CD4-positive, alpha-beta T cell (primary cell): ENCODE data around the gene TREM1. TPM values are rescaled to one million over a fixed set of nuclear protein-coding genes. Genes with fewer than 3 reads are reported as not detected.

Experiments
- ATAC-seq: fragments of 200-7000 bp; cut with Tn5 transposase; one replicate; pipeline ENCODE4 v1.10.0; 2022; ENCODE audit warnings: mild to moderate bottlenecking; ENCODE audit not compliant: poor library complexity
- CTCF ChIA-PET: fragments of 350-600 bp; sonication (Branson Sonifier 250); formaldehyde crosslinking; loops from one replicate; lab custom pipeline; 2021; ENCODE audit warnings: antibody characterized with exemption, inconsistent platforms; lab: Charles Lee
- POLR2A ChIA-PET: fragments of 350-600 bp; sonication (Branson Sonifier 250); formaldehyde crosslinking; loops from one replicate; lab custom pipeline; 2021; ENCODE audit warnings: antibody characterized with exemption, inconsistent platforms; lab: Charles Lee
- DNase-seq, 14 experiments: peaks; one replicate each; pipeline ENCODE4 v3.0.0-alpha.2; 2013 to 2020; ENCODE audit warnings: mixed read lengths in 2 of 14
- H3K27ac ChIP-seq, 2 donors: one replicate each; pipeline versions ENCODE4 v1.5.1 to v1.7.0; 2013; ENCODE audit warnings: low read length in 2 of 2, low read depth in 1 of 2, mild to moderate bottlenecking in 1 of 2
- H3K27me3 ChIP-seq, 2 experiments: 1 replicate in 1 of 2; 2 replicates in 1 of 2; pipeline versions ENCODE4 v1.6.1 to v1.7.0; 2013; ENCODE audit warnings: low read length in 2 of 2, control low read depth in 1 of 2, mild to moderate bottlenecking in 1 of 2, moderate library complexity in 1 of 2; ENCODE audit not compliant: insufficient read depth in 2 of 2, control insufficient read depth in 1 of 2
- H3K36me3 ChIP-seq: one replicate; pipeline ENCODE4 v1.6.1; 2013; ENCODE audit warnings: low read length, control low read depth; ENCODE audit not compliant: insufficient read depth
- H3K4me1 ChIP-seq: one replicate; pipeline ENCODE4 v1.6.1; 2013; ENCODE audit warnings: low read length, control low read depth; ENCODE audit not compliant: insufficient read depth
- H3K4me3 ChIP-seq: one replicate; pipeline ENCODE4 v1.5.1; 2013; ENCODE audit warnings: mild to moderate bottlenecking, low read length, moderate library complexity
- H3K9me3 ChIP-seq, 2 experiments: 1 replicate in 1 of 2; 2 replicates in 1 of 2; pipeline versions ENCODE4 v1.6.1 to v1.7.0; 2013; ENCODE audit warnings: low read length in 2 of 2, mild to moderate bottlenecking in 2 of 2, control low read depth in 1 of 2, moderate library complexity in 1 of 2; ENCODE audit not compliant: control insufficient read depth in 1 of 2, insufficient read depth in 1 of 2
- H3K27ac Mint-ChIP-seq: one replicate; pipeline ENCODE4 v1.8.0; 2020; ENCODE audit warnings: mixed read lengths
- H3K27me3 Mint-ChIP-seq: one replicate; pipeline ENCODE4 v1.8.0; 2021; ENCODE audit warnings: mixed read lengths
- H3K36me3 Mint-ChIP-seq: one replicate; pipeline ENCODE4 v1.8.0; 2021; ENCODE audit warnings: low read depth, mixed read lengths
- H3K4me1 Mint-ChIP-seq: one replicate; pipeline ENCODE4 v1.8.0; 2021; ENCODE audit warnings: low read depth, mixed read lengths
- H3K4me3 Mint-ChIP-seq: one replicate; pipeline ENCODE4 v1.8.0; 2020; ENCODE audit warnings: mild to moderate bottlenecking, mixed read lengths
- H3K9me3 Mint-ChIP-seq: one replicate; pipeline ENCODE4 v1.8.0; 2020; ENCODE audit warnings: mixed read lengths
- CTCF ChIP-seq: fragments of 200-600 bp; IDR thresholded peaks from one replicate; pipeline ENCODE4 v1.8.0; 2022; ENCODE audit warnings: antibody characterized with exemption, mild to moderate bottlenecking
- intact Hi-C, 2 experiments: fragments of 100-400 bp; cut with DNase I in 1 of 2; cut with micrococcal nuclease in 1 of 2; formaldehyde crosslinking; loops; one replicate each; pipeline versions ENCODE4 v1.15.1 to v1.9.0; 2023 to 2025; cut with DNase I, micrococcal nuclease
- total RNA-seq, 174 experiments: library from RNA in 2 of 174; stranded (reverse) in 2 of 174; gene quantifications; one replicate each; pipeline ENCODE4 v1.2.3 and lab custom pipeline; 2021 to 2026

The TREM1 gene
- total RNA-seq, 2 experiments from 2014 or later = 1.8 to 2.8 TPM

- ATAC-seq (no peak), DNase-seq (no peak)
- Mint-ChIP-seq H3K36me3 (no peaks in the 10 kb centered on the region), H3K4me3 (no peak overlapping the region), H3K4me1 (peaks cover 9% of the 10 kb centered on the region), H3K9me3 (no peaks in the 10 kb centered on the region), H3K27me3 (peaks cover 13% of the 10 kb centered on the region), H3K27ac (no peak overlapping the region)
- H3K27me3 ChIP-seq = no peaks in the 10 kb centered on the region
- ChIA-PET CTCF (no interaction called here), POLR2A (no interaction called here)
- peaks cover 6% of the 10 kb centered on the region for H3K4me1 ChIP-seq
- H3K36me3 ChIP-seq = no peaks in the 10 kb centered on the region
- H3K9me3 ChIP-seq = no peaks in the 10 kb centered on the region
- intact Hi-C loops = no loop called here
- TF ChIP-seq CTCF = no peak
- H3K4me3 ChIP-seq = no peak overlapping the region
- H3K27ac ChIP-seq = no peak overlapping the region
Observed at GRCh38 chr6:41283600-41283999, 2.9 kb downstream of the TREM1 start.

GRCh38 chr6:41280381-41281057 is 6.0 kb downstream of the TREM1 start:
- Mint-ChIP-seq H3K4me1 (peaks cover 10% of the 10 kb centered on the region), H3K36me3 (no peaks in the 10 kb centered on the region), H3K9me3 (no peaks in the 10 kb centered on the region), H3K27ac (no peak overlapping the region), H3K27me3 (peaks cover 8% of the 10 kb centered on the region), H3K4me3 (no peak overlapping the region)
- CTCF ChIA-PET = no interaction called here
- no peak for TF ChIP-seq CTCF
- Histone ChIP-seq H3K27ac (no peak overlapping the region), H3K27me3 (no peaks in the 10 kb centered on the region), H3K4me1 (peaks cover 6% of the 10 kb centered on the region), H3K4me3 (no peak overlapping the region), H3K9me3 (no peaks in the 10 kb centered on the region), H3K36me3 (no peaks in the 10 kb centered on the region)
- ATAC-seq (no peak), DNase-seq (peak in 2 of 14 experiments; percentile 39 to 40)
- intact Hi-C loops = no loop called here
- POLR2A ChIA-PET = no interaction called here

GRCh38 chr6:41278699-41279405 is 7.6 kb downstream of the TREM1 start:
- intact Hi-C loops = loop anchor here (1.0 kb wide), 2 partner anchors 20 to 39 kb away; no protein-coding TSS in a partner anchor
- Mint-ChIP-seq H3K4me1 (peaks cover 10% of the 10 kb centered on the region), H3K9me3 (no peaks in the 10 kb centered on the region), H3K36me3 (no peaks in the 10 kb centered on the region), H3K27me3 (peaks cover 8% of the 10 kb centered on the region), H3K27ac (no peak overlapping the region), H3K4me3 (peak overlapping the region; percentile 18)
- H3K27ac ChIP-seq = no peak overlapping the region
- POLR2A ChIA-PET = interaction anchor here (0.8 kb wide), 1 partner anchor 18 kb away, joined by 3 read pairs; no protein-coding TSS in a partner anchor
- peaks cover 6% of the 10 kb centered on the region for H3K4me1 ChIP-seq
- DNase-seq (peak; percentile 39 to 85 (median 56)), ATAC-seq (peak; percentile 71)
- no peaks in the 10 kb centered on the region for H3K9me3 ChIP-seq
- CTCF ChIA-PET = interaction anchor here (0.6 to 1.2 kb wide), 7 partner anchors 9 to 45 kb away, joined by 3 to 4 read pairs (median 3); no protein-coding TSS in a partner anchor
- peak; percentile 46 for TF ChIP-seq CTCF
- H3K4me3 ChIP-seq = no peak overlapping the region
- no peaks in the 10 kb centered on the region for H3K27me3 ChIP-seq
- H3K36me3 ChIP-seq = no peaks in the 10 kb centered on the region
